HuH-7.5 (cell line): ENCODE data around the gene FNDC5.

ENCODE experiments used
- DNase-seq: peaks from one replicate; pipeline ENCODE4 v3.0.0; 2011; ENCODE audit warnings: low spot score

The FNDC5 gene

DNA sequence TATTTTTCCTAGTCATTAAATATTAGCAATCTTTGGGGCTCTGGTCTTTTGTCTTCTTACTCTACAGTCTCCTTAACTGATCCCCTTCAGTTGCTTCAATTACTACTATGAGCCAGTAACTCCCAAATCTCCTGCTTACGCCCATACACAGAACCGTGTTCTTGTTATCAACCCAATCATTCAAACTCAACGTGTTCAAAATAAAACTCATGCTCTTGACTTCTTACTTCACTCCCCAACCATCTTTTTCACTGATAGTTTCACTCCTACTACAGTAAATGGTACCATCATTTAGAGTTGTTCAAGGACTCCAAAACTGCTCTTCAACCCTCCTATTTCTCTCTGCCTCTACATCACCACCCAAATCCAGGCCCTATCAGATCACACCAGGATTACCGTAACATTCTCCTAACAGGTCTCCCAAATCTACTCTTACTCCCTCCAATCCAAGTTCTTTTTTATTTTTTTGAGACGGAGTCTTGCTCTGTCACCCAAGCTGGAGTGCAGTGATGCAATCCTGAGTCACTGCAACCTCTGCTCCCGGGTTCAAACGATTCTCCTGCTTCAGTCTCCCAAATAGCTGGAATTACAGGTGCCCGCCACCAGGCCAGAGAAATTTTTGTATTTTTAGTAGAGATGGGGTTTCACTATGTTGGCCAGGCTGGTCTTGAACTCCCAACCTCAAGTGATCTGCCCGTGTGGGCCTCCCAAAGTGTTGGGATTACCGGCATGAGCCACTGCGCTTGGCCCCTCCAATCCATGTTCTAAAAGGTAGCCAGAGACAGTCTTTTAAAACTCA is 56.6 kb downstream of the FNDC5 start:
- no peak for DNase-seq
